RWPE2 (cell line): ENCODE results near the gene NEIL1.

Source experiments
- ATAC-seq: fragments of 200-7000 bp; cut with Tn5 transposase; 3 replicates; pipeline ENCODE4 v1.9.1; 2021; ENCODE audit warnings: low read depth
- DNase-seq: peaks from one replicate; pipeline ENCODE4 v3.0.0-alpha.2; 2020; ENCODE audit warnings: low spot score
- H3K27ac ChIP-seq: fragments of 450-650 bp; 2 replicates; pipeline ENCODE4 v1.5.1; 2017; ENCODE audit warnings: mild to moderate bottlenecking; ENCODE audit not compliant: poor library complexity, severe bottlenecking
- H3K27me3 ChIP-seq: fragments of 250-450 bp; sonication (Bioruptor Pico); 2 replicates; pipeline ENCODE4 v1.5.1; 2021; ENCODE audit warnings: mild to moderate bottlenecking, moderate library complexity; ENCODE audit not compliant: insufficient read depth, poor library complexity, severe bottlenecking
- H3K36me3 ChIP-seq: fragments of 250-450 bp; sonication (Bioruptor Pico); 2 replicates; pipeline ENCODE4 v1.5.1; 2020; ENCODE audit warnings: low read depth, mild to moderate bottlenecking, moderate library complexity
- H3K4me1 ChIP-seq: fragments of 250-450 bp; sonication (Bioruptor Pico); 2 replicates; pipeline ENCODE4 v1.5.1; 2021; ENCODE audit warnings: mild to moderate bottlenecking, moderate library complexity; ENCODE audit not compliant: insufficient read depth, poor library complexity, severe bottlenecking
- H3K4me3 ChIP-seq: fragments of 250-450 bp; sonication (Bioruptor Pico); 2 replicates; pipeline ENCODE4 v1.5.1; 2021; ENCODE audit warnings: mild to moderate bottlenecking, moderate library complexity; ENCODE audit not compliant: severe bottlenecking
- H3K9me3 ChIP-seq: fragments of 250-450 bp; sonication (Bioruptor Pico); 2 replicates; pipeline ENCODE4 v1.5.1; 2021; ENCODE audit warnings: mild to moderate bottlenecking, moderate library complexity; ENCODE audit not compliant: severe bottlenecking
- TF ChIP-seq, protein P1 (sequence below): fragments of 450-650 bp; IDR thresholded peaks from one replicate; pipeline ENCODE4 v1.5.1; 2017; ENCODE audit warnings: mild to moderate bottlenecking, moderate library complexity; ENCODE audit not compliant: poor library complexity, severe bottlenecking

NEIL1 gene

DNA sequence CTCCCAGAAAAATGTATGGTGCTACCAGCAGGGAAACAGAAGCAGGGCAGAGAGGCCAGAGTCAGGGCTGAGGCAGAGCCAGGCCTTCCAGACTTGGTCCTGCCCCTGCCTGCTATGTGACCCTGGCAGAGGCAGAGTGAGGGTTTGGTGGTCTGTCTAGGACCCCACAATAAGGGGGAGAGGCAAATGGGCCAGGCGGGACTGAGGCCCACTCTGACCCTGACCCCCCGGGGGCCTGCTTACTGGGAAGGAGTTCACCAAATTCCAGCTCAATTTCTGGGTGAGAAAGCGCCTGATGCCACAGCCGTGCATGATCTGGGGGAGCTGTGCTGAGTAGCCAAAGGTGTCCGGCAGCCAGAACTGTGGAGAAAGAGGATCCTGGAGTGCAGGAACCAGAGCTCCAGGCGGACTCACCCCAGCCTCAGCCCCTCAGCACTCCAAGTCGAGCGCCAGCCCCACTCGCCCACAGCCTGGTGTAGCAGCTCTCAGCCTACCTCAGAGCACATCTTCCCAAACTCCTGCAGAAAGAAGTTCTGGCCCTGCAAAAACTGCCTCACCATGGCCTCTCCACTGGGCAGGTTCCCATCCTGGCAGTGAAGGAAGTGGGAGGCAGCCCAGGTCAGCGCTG is 14.6 kb downstream of the NEIL1 start:
- Histone ChIP-seq H3K4me1 (no peaks in the 10 kb centered on the region), H3K4me3 (no peak overlapping the region), H3K27ac (no peak overlapping the region), H3K27me3 (no peaks in the 10 kb centered on the region), H3K9me3 (no peaks in the 10 kb centered on the region), H3K36me3 (peaks cover 74% of the 10 kb centered on the region)
- TF ChIP-seq, protein P1, sequence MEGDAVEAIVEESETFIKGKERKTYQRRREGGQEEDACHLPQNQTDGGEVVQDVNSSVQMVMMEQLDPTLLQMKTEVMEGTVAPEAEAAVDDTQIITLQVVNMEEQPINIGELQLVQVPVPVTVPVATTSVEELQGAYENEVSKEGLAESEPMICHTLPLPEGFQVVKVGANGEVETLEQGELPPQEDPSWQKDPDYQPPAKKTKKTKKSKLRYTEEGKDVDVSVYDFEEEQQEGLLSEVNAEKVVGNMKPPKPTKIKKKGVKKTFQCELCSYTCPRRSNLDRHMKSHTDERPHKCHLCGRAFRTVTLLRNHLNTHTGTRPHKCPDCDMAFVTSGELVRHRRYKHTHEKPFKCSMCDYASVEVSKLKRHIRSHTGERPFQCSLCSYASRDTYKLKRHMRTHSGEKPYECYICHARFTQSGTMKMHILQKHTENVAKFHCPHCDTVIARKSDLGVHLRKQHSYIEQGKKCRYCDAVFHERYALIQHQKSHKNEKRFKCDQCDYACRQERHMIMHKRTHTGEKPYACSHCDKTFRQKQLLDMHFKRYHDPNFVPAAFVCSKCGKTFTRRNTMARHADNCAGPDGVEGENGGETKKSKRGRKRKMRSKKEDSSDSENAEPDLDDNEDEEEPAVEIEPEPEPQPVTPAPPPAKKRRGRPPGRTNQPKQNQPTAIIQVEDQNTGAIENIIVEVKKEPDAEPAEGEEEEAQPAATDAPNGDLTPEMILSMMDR, result no peak
- DNase-seq (no peak), ATAC-seq (0 out of 3 replicates have a peak, but pooled peaks have one; percentile 2)

DNA sequence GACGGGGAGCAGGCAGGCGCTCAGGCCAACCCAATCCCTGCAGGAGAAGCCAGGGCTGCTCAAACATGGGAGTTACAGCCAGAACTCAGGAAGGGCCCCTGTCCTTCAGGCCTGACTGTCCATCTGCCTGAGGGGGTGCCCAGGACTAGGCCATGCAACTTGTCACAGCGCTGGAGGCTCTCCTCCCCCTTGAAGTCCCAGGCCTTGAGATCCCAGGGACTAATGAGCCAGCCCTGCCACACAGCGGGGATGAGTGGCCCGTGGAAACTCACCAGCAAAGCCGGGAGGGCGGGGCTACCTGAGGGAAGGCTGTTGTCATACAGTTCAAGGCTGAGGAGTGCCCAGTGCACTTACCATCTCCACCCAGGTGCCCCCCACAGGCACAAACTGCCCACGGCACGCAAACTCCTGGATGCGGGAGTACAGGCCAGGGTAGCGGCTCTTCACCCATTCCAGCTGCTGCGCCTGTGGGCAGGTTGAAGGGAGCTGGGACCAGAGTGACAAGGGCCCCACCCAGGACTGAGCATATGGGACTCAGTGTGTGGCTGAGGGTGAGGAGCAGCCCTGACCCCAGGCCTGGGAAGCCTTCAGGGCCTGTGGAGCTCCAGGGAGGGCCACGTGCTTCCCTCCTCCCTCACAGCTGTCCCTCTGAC is 15.3 kb downstream of the NEIL1 start:
- ATAC-seq, result peak; percentile 3; the same call in 1 of the 3 replicates
- no peak overlapping the region for H3K27ac ChIP-seq
- H3K36me3 ChIP-seq, result peaks cover 75% of the 10 kb centered on the region

DNA sequence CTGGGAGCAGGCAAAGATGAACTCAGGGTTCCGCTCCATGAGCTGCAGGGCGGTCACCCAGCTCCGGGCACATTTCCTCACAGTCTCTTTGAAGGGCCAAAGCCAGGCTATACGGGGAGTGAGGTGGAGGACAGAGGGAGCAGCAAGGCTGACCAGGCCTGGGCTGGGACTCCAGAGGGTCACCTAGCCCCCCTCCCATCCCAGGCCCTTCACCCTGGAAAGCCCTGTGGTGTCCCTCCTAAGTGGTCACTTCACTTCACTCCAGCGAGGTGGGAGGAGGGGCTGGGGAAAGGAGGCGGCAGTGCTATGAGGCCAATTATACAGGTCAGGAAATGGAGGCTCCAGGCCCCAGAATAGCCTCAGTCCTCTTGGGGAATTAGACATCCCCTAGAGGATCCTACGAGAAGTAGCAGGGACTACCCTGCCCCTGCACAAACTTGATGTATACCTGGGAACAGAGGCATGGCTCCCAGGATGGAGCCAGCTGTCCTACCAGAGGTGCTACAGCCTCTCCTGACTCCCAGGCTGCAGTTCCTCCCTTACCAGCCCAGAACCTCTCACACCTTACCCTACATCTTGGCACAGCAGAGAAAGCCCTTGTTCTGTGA is 15.9 kb downstream of the NEIL1 start:
- ATAC-seq (no peak; the same call in 2 of the 3 replicates), DNase-seq (no peak)
- TF ChIP-seq, protein P1, result no peak
- Histone ChIP-seq H3K4me3 (no peak overlapping the region), H3K9me3 (no peaks in the 10 kb centered on the region), H3K4me1 (no peaks in the 10 kb centered on the region), H3K27me3 (no peaks in the 10 kb centered on the region), H3K36me3 (peaks cover 77% of the 10 kb centered on the region), H3K27ac (no peak overlapping the region)

More for the DNA sequence above, 15.3 kb downstream of the NEIL1 start:
- Histone ChIP-seq H3K9me3 (no peaks in the 10 kb centered on the region), H3K27me3 (no peaks in the 10 kb centered on the region), H3K4me1 (no peaks in the 10 kb centered on the region), H3K4me3 (no peak overlapping the region)
- DNase-seq, result no peak
- TF ChIP-seq, protein P1, result no peak

DNA sequence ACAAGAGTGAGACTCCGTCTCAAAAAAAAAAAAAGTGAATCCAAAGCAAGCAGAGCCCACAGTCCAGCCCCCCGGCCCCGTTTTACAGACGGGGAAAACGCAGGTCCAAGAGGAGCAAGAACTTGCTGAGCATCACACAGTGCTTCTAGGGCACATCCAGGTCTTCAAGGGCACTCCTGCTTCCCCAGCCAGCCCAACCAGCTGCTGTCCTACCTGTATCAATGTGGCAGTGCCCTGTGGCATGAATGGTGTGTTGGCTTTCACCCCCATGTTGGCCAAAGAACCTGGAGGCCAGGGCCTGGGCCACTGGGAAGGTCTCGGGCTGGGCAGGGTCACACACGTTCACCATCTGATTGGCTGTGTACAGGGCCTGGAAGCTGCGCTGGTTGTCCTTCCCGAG is 16.9 kb downstream of the NEIL1 start:
- Histone ChIP-seq H3K27me3 (no peaks in the 10 kb centered on the region), H3K9me3 (no peaks in the 10 kb centered on the region), H3K4me1 (no peaks in the 10 kb centered on the region), H3K27ac (no peak overlapping the region), H3K4me3 (no peak overlapping the region), H3K36me3 (peaks cover 71% of the 10 kb centered on the region)
- ATAC-seq (no peak), DNase-seq (no peak)
- TF ChIP-seq, protein P1, result no peak
